A549 (cell line): ENCODE data around the gene C1D. TPM values are rescaled to one million over a fixed set of nuclear protein-coding genes. Genes with fewer than 3 reads are reported as not detected.

Experiments
- ATAC-seq, 2 experiments: fragments of 200-7000 bp in 1 of 2; fragments of >200 bp in 1 of 2; cut with Nextera tagmentation in 1 of 2; cut with Tn5 transposase in 1 of 2; 3 replicates each; pipeline versions ENCODE4 v1.8.0 to v1.9.1; 2018 to 2020; ENCODE audit warnings: mild to moderate bottlenecking in 1 of 2, moderate library complexity in 1 of 2
- CTCF ChIA-PET: fragments of 300-600 bp; sonication (Branson Sonifier 250); formaldehyde crosslinking; extraction: SDS; loops from one replicate; lab custom pipeline; 2021; ENCODE audit warnings: antibody characterized with exemption, inconsistent platforms; lab: Yijun Ruan, JAX
- POLR2A ChIA-PET: fragments of 350-600 bp; formaldehyde crosslinking; extraction: SDS; loops from one replicate; lab custom pipeline; 2021; ENCODE audit warnings: antibody characterized with exemption, inconsistent platforms; lab: Yijun Ruan, JAX
- DNase-seq, 2 experiments: peaks; one replicate each; pipeline versions ENCODE4 v3.0.0 to v3.0.0-alpha.2; 2011 to 2016; ENCODE audit warnings: low read depth in 1 of 2, low spot score in 1 of 2
- FAIRE-seq: peaks from 2 replicates; lab custom pipeline; 2011; peaks lifted over from hg19 to GRCh38; lab: Jason Lieb, UNC
- H3K27ac ChIP-seq, 2 experiments: fragments of >200 bp; sonication (Bioruptor Twin); formaldehyde crosslinking; 3 replicates each; pipeline ENCODE4 v1.5.1; 2016 to 2017
- H3K4me1 ChIP-seq: fragments of >200 bp; sonication (Bioruptor Twin); formaldehyde crosslinking; 3 replicates; pipeline ENCODE4 v1.6.1; 2016
- H3K4me2 ChIP-seq: fragments of >200 bp; sonication (Bioruptor Twin); formaldehyde crosslinking; 3 replicates; pipeline ENCODE4 v1.6.1; 2016
- H3K4me3 ChIP-seq: fragments of >200 bp; sonication (Bioruptor Twin); formaldehyde crosslinking; 3 replicates; pipeline ENCODE4 v1.5.1; 2016
- H3K9me3 ChIP-seq: fragments of >200 bp; sonication (Bioruptor Twin); formaldehyde crosslinking; 3 replicates; pipeline ENCODE4 v1.6.1; 2016
- CEBPB ChIP-seq, 2 experiments: fragments of >200 bp in 1 of 2; sonication (Bioruptor Twin) in 1 of 2; formaldehyde crosslinking in 1 of 2; IDR thresholded peaks; 2 replicates each; pipeline ENCODE4 v1.6.1; 2012 to 2016
- CHD2 ChIP-seq: fragments of 150-350 bp; IDR thresholded peaks from 2 replicates; pipeline ENCODE4 v1.6.1; 2014; ENCODE audit warnings: low read length; ENCODE audit not compliant: partially characterized antibody
- EHF ChIP-seq: fragments of 250-450 bp; sonication (Bioruptor Pico); IDR thresholded peaks from 2 replicates; pipeline ENCODE4 v1.5.0; 2020; ENCODE audit warnings: mild to moderate bottlenecking
- EHMT2 ChIP-seq: fragments of 200-600 bp; sonication (generic); IDR thresholded peaks from 2 replicates; pipeline ENCODE4 v1.6.1; 2016; ENCODE audit warnings: antibody characterized with exemption, low read depth, mild to moderate bottlenecking, moderate library complexity
- EP300 ChIP-seq, 2 experiments: fragments of >200 bp; sonication (Bioruptor Twin); formaldehyde crosslinking; IDR thresholded peaks; 2 replicates in 1 of 2; 3 replicates in 1 of 2; pipeline ENCODE4 v1.6.1; 2016 to 2017
- ESRRA ChIP-seq: fragments of 150-350 bp; IDR thresholded peaks from 2 replicates; pipeline ENCODE4 v1.6.1; 2014; ENCODE audit warnings: mild to moderate bottlenecking, low read length, borderline replicate concordance
- GATA3 ChIP-seq: IDR thresholded peaks from 2 replicates; pipeline ENCODE4 v1.6.1; 2012; ENCODE audit warnings: borderline replicate concordance
- HDAC2 ChIP-seq: fragments of 200-600 bp; sonication (generic); IDR thresholded peaks from 2 replicates; pipeline ENCODE4 v1.6.1; 2016
- HOXB5 ChIP-seq: fragments of 250-450 bp; sonication (Bioruptor Pico); IDR thresholded peaks from 2 replicates; pipeline ENCODE4 v1.5.0; 2020; ENCODE audit warnings: mild to moderate bottlenecking, moderate library complexity
- MAFK ChIP-seq: fragments of 450-650 bp; IDR thresholded peaks from 2 replicates; pipeline ENCODE4 v1.6.1; 2014; ENCODE audit not compliant: partially characterized antibody
- MAZ ChIP-seq: fragments of 150-350 bp; IDR thresholded peaks from 2 replicates; pipeline ENCODE4 v1.6.1; 2014; ENCODE audit warnings: antibody characterized with exemption, low read depth, low read length, borderline replicate concordance
- MYC ChIP-seq: IDR thresholded peaks from 2 replicates; pipeline ENCODE4 v1.6.1; 2012; ENCODE audit warnings: mild to moderate bottlenecking, inconsistent platforms, low read length, improper control_type of control experiment, borderline replicate concordance
- PHF8 ChIP-seq: fragments of 200-600 bp; sonication (generic); IDR thresholded peaks from 2 replicates; pipeline ENCODE4 v1.6.1; 2016; ENCODE audit warnings: low read depth, mild to moderate bottlenecking, antibody characterized with exemption, moderate library complexity, borderline replicate concordance
- RARB ChIP-seq: fragments of 250-450 bp; sonication (Bioruptor Pico); IDR thresholded peaks from 2 replicates; pipeline ENCODE4 v1.8.0; 2021; ENCODE audit warnings: mild to moderate bottlenecking, moderate library complexity
- RFX5 ChIP-seq: fragments of 450-650 bp; IDR thresholded peaks from 2 replicates; pipeline ENCODE4 v1.7.1; 2014; ENCODE audit warnings: antibody characterized with exemption, mild to moderate bottlenecking, moderate library complexity
- RNF2 ChIP-seq: fragments of 200-600 bp; sonication (generic); IDR thresholded peaks from 2 replicates; pipeline ENCODE4 v1.6.1; 2016; ENCODE audit warnings: low read depth, mild to moderate bottlenecking, antibody characterized with exemption, moderate library complexity, borderline replicate concordance
- TFCP2L1 ChIP-seq: fragments of 250-450 bp; sonication (Bioruptor Pico); IDR thresholded peaks from 2 replicates; pipeline ENCODE4 v1.5.0; 2021; ENCODE audit warnings: mild to moderate bottlenecking
- ZC3H11A ChIP-seq: fragments of 450-650 bp; IDR thresholded peaks from 2 replicates; pipeline ENCODE4 v1.6.1; 2014; ENCODE audit warnings: antibody characterized with exemption, mild to moderate bottlenecking
- ZNF302 ChIP-seq: fragments of 250-450 bp; sonication (Bioruptor Pico); IDR thresholded peaks from 2 replicates; pipeline ENCODE4 v1.9.0; 2021; ENCODE audit warnings: inconsistent platforms, mild to moderate bottlenecking, moderate library complexity
- ZSCAN20 ChIP-seq: fragments of 250-450 bp; sonication (Bioruptor Pico); IDR thresholded peaks from 2 replicates; pipeline ENCODE4 v1.8.0; 2022; ENCODE audit warnings: mild to moderate bottlenecking, moderate library complexity
- WGBS: methylation state at CpG from one replicate; pipeline ENCODE4 v1.1.6; 2017; ENCODE audit errors: missing lambda C conversion rate; 5-methylcytosine and 5-hydroxymethylcytosine counted together
- polyA plus RNA-seq, 4 experiments: library from polyadenylated mRNA; depleted of rRNA in 3 of 4; stranded (reverse); fragments of >200 nt; fragmentation: RNase III in 1 of 4; extraction: RNeasy Plus Mini Kit Qiagen cat#74134 plus additional on column Dnase treatment in 1 of 4; gene quantifications; 2 replicates in 3 of 4; 3 replicates in 1 of 4; pipeline ENCODE4 v1.2.3, GENCODE V29; 2011 to 2017
- TF ChIP-seq, protein P1 (sequence below): fragments of 450-650 bp; IDR thresholded peaks from 2 replicates; pipeline ENCODE4 v1.6.1; 2014; ENCODE audit warnings: antibody characterized with exemption
- TF ChIP-seq, protein P2 (sequence below): fragments of 200-600 bp; sonication (generic); IDR thresholded peaks from 2 replicates; pipeline ENCODE4 v1.6.1; 2016; ENCODE audit warnings: antibody characterized with exemption, mild to moderate bottlenecking, moderate library complexity
- TF ChIP-seq, protein P3 (sequence below): IDR thresholded peaks from 2 replicates; pipeline ENCODE4 v1.6.1; 2012; ENCODE audit warnings: low read depth, borderline replicate concordance
- TF ChIP-seq, protein P4 (sequence below): IDR thresholded peaks from 2 replicates; pipeline ENCODE4 v1.6.1; 2012

Gene C1D
- polyA plus RNA-seq, 2 of the 4 experiments (the other 2 are of a cell fraction): 62.5 to 89.1 TPM

DNA sequence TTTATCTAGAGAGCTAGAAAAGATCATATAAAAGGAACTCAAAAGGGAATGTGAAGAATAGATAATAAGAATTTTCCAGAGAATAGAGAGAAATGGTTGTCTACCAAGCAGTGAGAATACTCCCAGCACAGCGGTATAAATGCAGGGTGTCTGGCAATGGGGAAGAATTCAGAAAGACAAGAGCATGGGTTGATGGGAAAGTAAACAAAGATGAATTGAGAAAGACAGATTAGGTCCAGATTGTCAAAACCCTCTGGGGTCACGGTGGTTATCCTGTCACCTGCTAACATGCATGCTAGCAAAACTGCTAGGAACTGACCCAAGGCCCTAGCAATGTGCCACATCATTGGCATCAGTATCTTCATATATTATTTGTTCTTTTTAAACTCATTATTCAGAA, 30.8 kb upstream of the C1D start:
- H3K9me3 ChIP-seq: no peaks in the 10 kb centered on the region
- FAIRE-seq: no peak
- H3K4me1 ChIP-seq: no peaks in the 10 kb centered on the region
- no peak overlapping the region for H3K4me2 ChIP-seq
- ATAC-seq: no peak
- ChIA-PET POLR2A (no interaction called here), CTCF (interaction anchor here (0.6 kb wide), 1 partner anchor 64 kb away, joined by 3 read pairs; no protein-coding TSS in a partner anchor)
- TF ChIP-seq PHF8 (no peak), GATA3 (no peak), ZC3H11A (no peak), MAFK (no peak), RFX5 (no peak), RNF2 (no peak), EHMT2 (no peak)
- TF ChIP-seq, protein P1, sequence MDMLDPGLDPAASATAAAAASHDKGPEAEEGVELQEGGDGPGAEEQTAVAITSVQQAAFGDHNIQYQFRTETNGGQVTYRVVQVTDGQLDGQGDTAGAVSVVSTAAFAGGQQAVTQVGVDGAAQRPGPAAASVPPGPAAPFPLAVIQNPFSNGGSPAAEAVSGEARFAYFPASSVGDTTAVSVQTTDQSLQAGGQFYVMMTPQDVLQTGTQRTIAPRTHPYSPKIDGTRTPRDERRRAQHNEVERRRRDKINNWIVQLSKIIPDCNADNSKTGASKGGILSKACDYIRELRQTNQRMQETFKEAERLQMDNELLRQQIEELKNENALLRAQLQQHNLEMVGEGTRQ: no peak
- TF ChIP-seq, protein P2, sequence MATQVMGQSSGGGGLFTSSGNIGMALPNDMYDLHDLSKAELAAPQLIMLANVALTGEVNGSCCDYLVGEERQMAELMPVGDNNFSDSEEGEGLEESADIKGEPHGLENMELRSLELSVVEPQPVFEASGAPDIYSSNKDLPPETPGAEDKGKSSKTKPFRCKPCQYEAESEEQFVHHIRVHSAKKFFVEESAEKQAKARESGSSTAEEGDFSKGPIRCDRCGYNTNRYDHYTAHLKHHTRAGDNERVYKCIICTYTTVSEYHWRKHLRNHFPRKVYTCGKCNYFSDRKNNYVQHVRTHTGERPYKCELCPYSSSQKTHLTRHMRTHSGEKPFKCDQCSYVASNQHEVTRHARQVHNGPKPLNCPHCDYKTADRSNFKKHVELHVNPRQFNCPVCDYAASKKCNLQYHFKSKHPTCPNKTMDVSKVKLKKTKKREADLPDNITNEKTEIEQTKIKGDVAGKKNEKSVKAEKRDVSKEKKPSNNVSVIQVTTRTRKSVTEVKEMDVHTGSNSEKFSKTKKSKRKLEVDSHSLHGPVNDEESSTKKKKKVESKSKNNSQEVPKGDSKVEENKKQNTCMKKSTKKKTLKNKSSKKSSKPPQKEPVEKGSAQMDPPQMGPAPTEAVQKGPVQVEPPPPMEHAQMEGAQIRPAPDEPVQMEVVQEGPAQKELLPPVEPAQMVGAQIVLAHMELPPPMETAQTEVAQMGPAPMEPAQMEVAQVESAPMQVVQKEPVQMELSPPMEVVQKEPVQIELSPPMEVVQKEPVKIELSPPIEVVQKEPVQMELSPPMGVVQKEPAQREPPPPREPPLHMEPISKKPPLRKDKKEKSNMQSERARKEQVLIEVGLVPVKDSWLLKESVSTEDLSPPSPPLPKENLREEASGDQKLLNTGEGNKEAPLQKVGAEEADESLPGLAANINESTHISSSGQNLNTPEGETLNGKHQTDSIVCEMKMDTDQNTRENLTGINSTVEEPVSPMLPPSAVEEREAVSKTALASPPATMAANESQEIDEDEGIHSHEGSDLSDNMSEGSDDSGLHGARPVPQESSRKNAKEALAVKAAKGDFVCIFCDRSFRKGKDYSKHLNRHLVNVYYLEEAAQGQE: no peak
- TF ChIP-seq, protein P3, sequence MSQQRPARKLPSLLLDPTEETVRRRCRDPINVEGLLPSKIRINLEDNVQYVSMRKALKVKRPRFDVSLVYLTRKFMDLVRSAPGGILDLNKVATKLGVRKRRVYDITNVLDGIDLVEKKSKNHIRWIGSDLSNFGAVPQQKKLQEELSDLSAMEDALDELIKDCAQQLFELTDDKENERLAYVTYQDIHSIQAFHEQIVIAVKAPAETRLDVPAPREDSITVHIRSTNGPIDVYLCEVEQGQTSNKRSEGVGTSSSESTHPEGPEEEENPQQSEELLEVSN: no peak
- no peak overlapping the region for H3K27ac ChIP-seq
- H3K4me3 ChIP-seq: no peak overlapping the region
- 42% methylated on average over 2 of the region's 2 CpGs for WGBS
- no peak for DNase-seq

DNA sequence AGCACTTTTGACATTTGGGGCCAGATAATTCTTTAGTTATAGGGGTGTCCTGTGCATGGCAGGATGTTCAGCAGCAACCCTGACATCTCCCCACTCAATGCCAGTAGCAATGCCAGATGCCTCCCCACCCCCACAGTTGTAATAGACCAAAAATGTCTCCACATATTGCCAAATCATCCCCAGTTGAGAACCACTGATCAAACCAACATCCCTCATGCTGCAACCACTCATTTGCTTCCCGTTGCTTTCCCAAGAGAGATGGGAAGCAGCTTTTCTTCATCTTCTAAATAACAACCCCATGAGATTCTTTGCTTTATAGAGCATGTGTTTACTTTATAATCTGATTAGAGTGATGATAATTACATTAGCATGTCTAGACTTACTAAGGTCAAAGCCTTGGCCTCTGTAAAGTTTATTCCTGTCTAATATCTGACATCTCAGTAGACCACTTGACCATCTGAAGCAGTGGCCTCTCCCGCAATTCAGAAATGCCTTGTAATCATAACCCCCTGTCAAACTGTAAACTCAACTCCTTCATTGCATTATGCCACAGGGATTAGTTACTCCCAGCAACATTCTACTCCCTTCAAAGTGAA, 28.7 kb upstream of the C1D start:
- H3K4me2 ChIP-seq: no peak overlapping the region
- no peak for ATAC-seq
- H3K27ac ChIP-seq: no peak overlapping the region
- TF ChIP-seq CHD2: no peak
- no peak for TF ChIP-seq MYC
- TF ChIP-seq HOXB5: no peak
- no peak for TF ChIP-seq RARB (CRISPR knock-in tag)
- no peak for TF ChIP-seq MAFK
- TF ChIP-seq CEBPB (IDR thresholded peaks at IDR 0.05): no peak
- TF ChIP-seq EHF: no peak
- no peak for TF ChIP-seq MAZ
- no peak for TF ChIP-seq HDAC2
- no peak for TF ChIP-seq RNF2
- no peak for TF ChIP-seq TFCP2L1 (CRISPR knock-in tag)
- no peak for TF ChIP-seq EP300 (IDR thresholded peaks at IDR 0.05)
- TF ChIP-seq ESRRA: no peak
- TF ChIP-seq, protein P4, sequence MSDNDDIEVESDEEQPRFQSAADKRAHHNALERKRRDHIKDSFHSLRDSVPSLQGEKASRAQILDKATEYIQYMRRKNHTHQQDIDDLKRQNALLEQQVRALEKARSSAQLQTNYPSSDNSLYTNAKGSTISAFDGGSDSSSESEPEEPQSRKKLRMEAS: no peak
- no peak for TF ChIP-seq ZSCAN20
- TF ChIP-seq ZNF302 (CRISPR knock-in tag): no peak
- TF ChIP-seq, protein P3: no peak
- H3K4me3 ChIP-seq: no peak overlapping the region
- H3K9me3 ChIP-seq: no peaks in the 10 kb centered on the region
- DNase-seq: no peak
- 58% methylated on average over 2 of the region's 2 CpGs for WGBS
- CTCF ChIA-PET: interaction anchor here (0.5 to 2.0 kb wide), 2 partner anchors 31 to 967 kb away, joined by 3 to 4 read pairs; no protein-coding TSS in a partner anchor
- POLR2A ChIA-PET: no interaction called here
- FAIRE-seq: no peak
- no peaks in the 10 kb centered on the region for H3K4me1 ChIP-seq
